ENCODE data around the gene IP6K1. TPM values are rescaled to one million over a fixed set of nuclear protein-coding genes. Genes with fewer than 3 reads are reported as not detected.
A peak's percentile ranks its signal among the peaks of the same experiment; 100 is the strongest.
"Not testable (repeated sequence)": the region's sequence is repeated elsewhere in the genome, so short reads cannot be mapped to it uniquely, and the experiment has no call there.

The IP6K1 gene
- total and polyA plus RNA-seq, 2 experiments from 2014 or later, result 10.7 to 35.5 TPM

GRCh38 chr3:49688338-49689045, 97.8 kb downstream of the IP6K1 start:
- not testable (repeated sequence) for H2AFZ ChIP-seq; H3K27ac ChIP-seq (ENCODE audit: low read depth); H3K36me3 ChIP-seq (ENCODE audit: insufficient read depth); H3K79me2 ChIP-seq (replicated peaks; ENCODE audit: insufficient read depth); DNase-seq (ENCODE audit: low spot score); H3K4me1 ChIP-seq (ENCODE audit: insufficient read depth); H3F3A ChIP-seq (replicated peaks; ENCODE audit: low read depth); H4K20me1 ChIP-seq (replicated peaks; ENCODE audit: insufficient read depth); H3K27ac Mint-ChIP-seq; H3K9me3 Mint-ChIP-seq; H3K36me3 Mint-ChIP-seq (ENCODE audit: low read depth); H3K9me2 ChIP-seq (ENCODE audit: insufficient read depth); H3K27me3 ChIP-seq (ENCODE audit: insufficient read depth); ATAC-seq
- H3K4me2 ChIP-seq, result peak overlapping the region; percentile 83
- Mint-ChIP-seq H3K27me3 (ENCODE audit: insufficient read depth, low read depth, poor library complexity) (peaks cover 16% of the 10 kb centered on the region), H3K4me1 (peaks cover 18% of the 10 kb centered on the region), H3K4me3 (peak overlapping the region; percentile 91)
- peak overlapping the region; percentile 97 for H3K4me3 ChIP-seq

DNA sequence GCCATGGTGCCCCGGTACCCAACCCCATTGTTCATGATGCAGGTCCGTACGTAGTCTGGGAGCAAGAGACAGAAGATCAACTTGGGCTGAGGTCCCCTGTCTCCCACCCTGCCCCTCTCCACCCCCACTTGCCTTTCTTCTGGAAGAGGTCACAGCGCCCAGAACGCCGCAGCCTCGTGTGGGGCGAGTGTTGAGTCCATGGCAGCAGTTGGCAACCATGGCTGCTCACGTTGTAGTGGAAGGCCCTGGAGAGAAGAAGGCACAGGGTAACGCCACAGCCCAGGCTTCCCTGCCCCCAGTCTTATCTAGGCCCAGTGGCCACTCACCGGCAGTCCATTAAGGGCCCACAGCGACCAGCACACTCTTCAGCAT, 98.9 kb downstream of the IP6K1 start:
- H4K20me1 ChIP-seq (replicated peaks; ENCODE audit: insufficient read depth); H3K79me2 ChIP-seq (replicated peaks; ENCODE audit: insufficient read depth); ATAC-seq; H3K9me3 Mint-ChIP-seq; H3K4me1 ChIP-seq (ENCODE audit: insufficient read depth); H3K27ac ChIP-seq (ENCODE audit: low read depth); H3K9me2 ChIP-seq (ENCODE audit: insufficient read depth); H2AFZ ChIP-seq; H3K36me3 ChIP-seq (ENCODE audit: insufficient read depth); H3F3A ChIP-seq (replicated peaks; ENCODE audit: low read depth); H3K27me3 ChIP-seq (ENCODE audit: insufficient read depth); DNase-seq (ENCODE audit: low spot score): not testable (repeated sequence)
- Histone ChIP-seq H3K4me2 (peak overlapping the region; percentile 95), H3K4me3 (peak overlapping the region; percentile 77)
- Mint-ChIP-seq H3K27me3 (ENCODE audit: insufficient read depth, low read depth, poor library complexity) (peaks cover 16% of the 10 kb centered on the region), H3K36me3 (ENCODE audit: low read depth) (peaks cover 18% of the 10 kb centered on the region; the same call in 2 of the 3 replicates), H3K27ac (peak overlapping the region; percentile 92), H3K4me1 (peaks cover 18% of the 10 kb centered on the region), H3K4me3 (peak overlapping the region; percentile 83)

- not testable (repeated sequence) for H4K20me1 ChIP-seq (replicated peaks; ENCODE audit: insufficient read depth); H3K79me2 ChIP-seq (replicated peaks; ENCODE audit: insufficient read depth); H3K9me3 Mint-ChIP-seq; H3K27me3 ChIP-seq (ENCODE audit: insufficient read depth); H3K36me3 ChIP-seq (ENCODE audit: insufficient read depth); H3K4me1 ChIP-seq (ENCODE audit: insufficient read depth); H3K9me2 ChIP-seq (ENCODE audit: insufficient read depth); H3F3A ChIP-seq (replicated peaks; ENCODE audit: low read depth)
- Mint-ChIP-seq H3K4me3 (peak overlapping the region; percentile 83), H3K27me3 (ENCODE audit: insufficient read depth, low read depth, poor library complexity) (peaks cover 16% of the 10 kb centered on the region), H3K4me1 (peaks cover 18% of the 10 kb centered on the region), H3K27ac (peak overlapping the region; percentile 92), H3K36me3 (ENCODE audit: low read depth) (peaks cover 23% of the 10 kb centered on the region; the same call in 2 of the 3 replicates)
- DNase-seq (ENCODE audit: low spot score) (peak; percentile 96), ATAC-seq (peak; percentile 69)
- TF ChIP-seq POLR2AphosphoS5 (IDR thresholded peaks at IDR 0.05; ENCODE audit: low read depth), result peak; percentile 67
- Histone ChIP-seq H3K4me2 (peak overlapping the region; percentile 95), H3K27ac (ENCODE audit: low read depth) (peak overlapping the region; percentile 88; the same call in 1 of the 2 replicates), H3K4me3 (peak overlapping the region; percentile 77), H2AFZ (peak overlapping the region; percentile 63; the same call in 1 of the 2 replicates)
Observed at GRCh38 chr3:49686769-49687423, 99.4 kb downstream of the IP6K1 start.

GRCh38 chr3:49686346-49686745, 100.0 kb downstream of the IP6K1 start:
- not testable (repeated sequence) for H3K9me2 ChIP-seq (ENCODE audit: insufficient read depth); H3K27me3 ChIP-seq (ENCODE audit: insufficient read depth); H4K20me1 ChIP-seq (replicated peaks; ENCODE audit: insufficient read depth); H3K36me3 ChIP-seq (ENCODE audit: insufficient read depth); H3F3A ChIP-seq (replicated peaks; ENCODE audit: low read depth); H3K9me3 Mint-ChIP-seq; H2AFZ ChIP-seq; H3K4me1 ChIP-seq (ENCODE audit: insufficient read depth); H3K79me2 ChIP-seq (replicated peaks; ENCODE audit: insufficient read depth); H3K27ac Mint-ChIP-seq
- H3K4me3 Mint-ChIP-seq, result peak overlapping the region; percentile 83
- DNase-seq (ENCODE audit: low spot score), result peak; percentile 94
- H3K27ac ChIP-seq (ENCODE audit: low read depth), result peak overlapping the region; percentile 88; the same call in 1 of the 2 replicates
- ATAC-seq, result peak; percentile 67
- H3K27me3 Mint-ChIP-seq (ENCODE audit: insufficient read depth, low read depth, poor library complexity), result peaks cover 16% of the 10 kb centered on the region
- H3K36me3 Mint-ChIP-seq (ENCODE audit: low read depth), result peaks cover 25% of the 10 kb centered on the region; the same call in 2 of the 3 replicates
- H3K4me3 ChIP-seq, result peak overlapping the region; percentile 77
- H3K4me2 ChIP-seq, result peak overlapping the region; percentile 95
- peaks cover 18% of the 10 kb centered on the region for H3K4me1 Mint-ChIP-seq

DNA sequence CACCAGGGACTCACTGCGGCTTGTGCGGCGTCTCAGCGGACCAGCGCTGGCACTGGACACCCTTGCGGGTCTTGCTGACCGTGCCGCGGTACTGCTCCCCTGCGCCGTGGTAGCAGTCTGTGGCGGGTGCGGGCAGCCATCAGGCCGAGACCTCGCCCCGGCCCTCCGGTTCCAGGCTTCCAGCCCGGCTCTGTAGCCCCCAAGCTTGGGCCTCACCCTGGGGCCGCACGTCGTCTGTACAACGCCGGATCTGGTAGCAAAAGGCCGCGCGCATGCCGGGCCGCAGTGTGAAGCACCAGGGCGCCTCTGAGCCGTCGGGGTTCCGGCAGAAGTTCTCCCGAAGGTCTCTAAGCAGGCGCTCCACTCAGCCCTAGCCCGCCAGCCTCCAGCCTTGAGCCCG, 100.5 kb downstream of the IP6K1 start:
- not testable (repeated sequence) for H3K4me1 ChIP-seq (ENCODE audit: insufficient read depth); H3K79me2 ChIP-seq (replicated peaks; ENCODE audit: insufficient read depth); H4K20me1 ChIP-seq (replicated peaks; ENCODE audit: insufficient read depth); H2AFZ ChIP-seq; H3K27me3 ChIP-seq (ENCODE audit: insufficient read depth); H3K9me2 ChIP-seq (ENCODE audit: insufficient read depth); H3K27ac ChIP-seq (ENCODE audit: low read depth); H3F3A ChIP-seq (replicated peaks; ENCODE audit: low read depth); H3K27ac Mint-ChIP-seq; H3K9me3 Mint-ChIP-seq; H3K36me3 ChIP-seq (ENCODE audit: insufficient read depth)
- ATAC-seq (peak; percentile 6), DNase-seq (ENCODE audit: low spot score) (peak; percentile 32)
- H3K4me3 ChIP-seq, result peak overlapping the region; percentile 77
- peaks cover 16% of the 10 kb centered on the region for H3K27me3 Mint-ChIP-seq (ENCODE audit: insufficient read depth, low read depth, poor library complexity)
- peak overlapping the region; percentile 83; the same call in 2 of the 3 replicates for H3K4me3 Mint-ChIP-seq
- H3K36me3 Mint-ChIP-seq (ENCODE audit: low read depth), result peaks cover 25% of the 10 kb centered on the region; the same call in 2 of the 3 replicates
- H3K4me1 Mint-ChIP-seq, result peaks cover 18% of the 10 kb centered on the region
- H3K4me2 ChIP-seq, result peak overlapping the region; percentile 95

- not testable (repeated sequence) for H3K27ac ChIP-seq (ENCODE audit: low read depth); H3F3A ChIP-seq (replicated peaks; ENCODE audit: low read depth); H3K27ac Mint-ChIP-seq; H3K9me3 Mint-ChIP-seq; H2AFZ ChIP-seq; H3K79me2 ChIP-seq (replicated peaks; ENCODE audit: insufficient read depth); ATAC-seq; H3K9me2 ChIP-seq (ENCODE audit: insufficient read depth); H3K27me3 ChIP-seq (ENCODE audit: insufficient read depth); DNase-seq (ENCODE audit: low spot score); H3K36me3 ChIP-seq (ENCODE audit: insufficient read depth); H3K4me1 ChIP-seq (ENCODE audit: insufficient read depth); H4K20me1 ChIP-seq (replicated peaks; ENCODE audit: insufficient read depth)
- H3K4me3 ChIP-seq, result peak overlapping the region; percentile 77; the same call in 1 of the 2 replicates
- H3K4me2 ChIP-seq, result peak overlapping the region; percentile 95; the same call in 1 of the 2 replicates
- H3K27me3 Mint-ChIP-seq (ENCODE audit: insufficient read depth, low read depth, poor library complexity), result peaks cover 16% of the 10 kb centered on the region
- H3K36me3 Mint-ChIP-seq (ENCODE audit: low read depth), result peaks cover 32% of the 10 kb centered on the region
- H3K4me3 Mint-ChIP-seq, result peak overlapping the region; percentile 83
- H3K4me1 Mint-ChIP-seq, result peaks cover 13% of the 10 kb centered on the region
Observed at GRCh38 chr3:49685103-49685502, 101.2 kb downstream of the IP6K1 start.

All from GM23338 (cell line).